ENCODE measurements around the gene TAF8. TPM values are rescaled to one million over a fixed set of nuclear protein-coding genes. Genes with fewer than 3 reads are reported as not detected.
A peak's percentile ranks its signal among the peaks of the same experiment; 100 is the strongest.

The TAF8 gene
- total RNA-seq, 1 donor: 16.3 TPM

- peak; percentile 91 for DNase-seq (ENCODE audit: insufficient read length, low spot score, missing footprints)
- Histone ChIP-seq H3K36me3 (ENCODE audit: insufficient read depth, low read length) (peaks cover 22% of the 10 kb centered on the region), H3K9me3 (ENCODE audit: low read depth, low read length) (no peaks in the 10 kb centered on the region), H2AFZ (ENCODE audit: low read length) (no peak overlapping the region), H3K4me2 (ENCODE audit: insufficient read depth, low read length) (no peak overlapping the region), H3K27ac (ENCODE audit: low read depth, low read length) (no peak overlapping the region), H3K4me1 (ENCODE audit: insufficient read depth, low read length) (no peaks in the 10 kb centered on the region), H3K4me3 (ENCODE audit: insufficient read depth, low read length) (no peak overlapping the region), H3K27me3 (ENCODE audit: insufficient read depth, low read length) (no peaks in the 10 kb centered on the region), H3K79me2 (ENCODE audit: insufficient read depth, low read length) (no peaks in the 10 kb centered on the region), H4K20me1 (ENCODE audit: insufficient read depth, low read length) (no peaks in the 10 kb centered on the region)
- TF ChIP-seq, protein P1, sequence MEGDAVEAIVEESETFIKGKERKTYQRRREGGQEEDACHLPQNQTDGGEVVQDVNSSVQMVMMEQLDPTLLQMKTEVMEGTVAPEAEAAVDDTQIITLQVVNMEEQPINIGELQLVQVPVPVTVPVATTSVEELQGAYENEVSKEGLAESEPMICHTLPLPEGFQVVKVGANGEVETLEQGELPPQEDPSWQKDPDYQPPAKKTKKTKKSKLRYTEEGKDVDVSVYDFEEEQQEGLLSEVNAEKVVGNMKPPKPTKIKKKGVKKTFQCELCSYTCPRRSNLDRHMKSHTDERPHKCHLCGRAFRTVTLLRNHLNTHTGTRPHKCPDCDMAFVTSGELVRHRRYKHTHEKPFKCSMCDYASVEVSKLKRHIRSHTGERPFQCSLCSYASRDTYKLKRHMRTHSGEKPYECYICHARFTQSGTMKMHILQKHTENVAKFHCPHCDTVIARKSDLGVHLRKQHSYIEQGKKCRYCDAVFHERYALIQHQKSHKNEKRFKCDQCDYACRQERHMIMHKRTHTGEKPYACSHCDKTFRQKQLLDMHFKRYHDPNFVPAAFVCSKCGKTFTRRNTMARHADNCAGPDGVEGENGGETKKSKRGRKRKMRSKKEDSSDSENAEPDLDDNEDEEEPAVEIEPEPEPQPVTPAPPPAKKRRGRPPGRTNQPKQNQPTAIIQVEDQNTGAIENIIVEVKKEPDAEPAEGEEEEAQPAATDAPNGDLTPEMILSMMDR (IDR thresholded peaks at IDR 0.05; ENCODE audit: extremely low read depth, low read depth, low read length): peak; percentile 95
These were observed 25.0 kb downstream of the TAF8 start for GRCh38 chr6:42075159-42075838.

GRCh38 chr6:42078386-42078785 is 28.1 kb downstream of the TAF8 start:
- H3K27me3 ChIP-seq (ENCODE audit: insufficient read depth, low read length): no peaks in the 10 kb centered on the region
- no peak overlapping the region for H3K4me2 ChIP-seq (ENCODE audit: insufficient read depth, low read length)
- no peak for DNase-seq (ENCODE audit: insufficient read length, low spot score, missing footprints)
- H3K4me3 ChIP-seq (ENCODE audit: insufficient read depth, low read length): no peak overlapping the region
- no peaks in the 10 kb centered on the region for H3K4me1 ChIP-seq (ENCODE audit: insufficient read depth, low read length)
- peaks cover 17% of the 10 kb centered on the region for H3K36me3 ChIP-seq (ENCODE audit: insufficient read depth, low read length)
- H3K27ac ChIP-seq (ENCODE audit: low read depth, low read length): no peak overlapping the region
- no peaks in the 10 kb centered on the region for H3K9me3 ChIP-seq (ENCODE audit: low read depth, low read length)
- no peaks in the 10 kb centered on the region for H3K79me2 ChIP-seq (ENCODE audit: insufficient read depth, low read length)
- no peaks in the 10 kb centered on the region for H4K20me1 ChIP-seq (ENCODE audit: insufficient read depth, low read length)
- TF ChIP-seq, protein P1 (IDR thresholded peaks at IDR 0.05; ENCODE audit: extremely low read depth, low read depth, low read length): no peak
- no peak overlapping the region for H2AFZ ChIP-seq (ENCODE audit: low read length)

DNA sequence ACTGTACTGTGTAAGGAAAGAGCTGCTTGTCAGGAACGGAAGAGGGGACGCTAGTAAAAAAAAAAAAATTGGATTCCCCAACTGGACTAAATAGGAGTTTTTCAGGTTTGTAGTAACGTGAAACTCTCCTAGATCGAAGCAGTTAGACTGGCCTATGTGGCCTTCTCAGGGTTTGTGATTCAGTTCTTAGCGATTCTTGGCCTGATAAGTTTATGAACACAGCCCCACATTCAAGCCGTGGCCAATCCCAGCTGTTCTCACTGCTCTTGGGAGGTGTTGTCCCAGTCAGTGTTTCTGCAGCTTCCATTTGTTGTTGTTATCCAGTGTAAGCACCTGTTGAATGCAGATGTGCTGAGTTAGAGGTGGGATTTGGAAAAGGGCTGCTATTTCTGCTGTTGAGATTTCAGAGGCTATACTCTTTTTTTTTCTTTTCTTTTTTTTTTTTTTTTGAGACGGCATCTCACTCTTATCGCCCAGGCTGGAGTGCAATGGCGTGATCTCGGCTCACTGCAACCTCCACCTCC is 29.7 kb downstream of the TAF8 start:
- no peaks in the 10 kb centered on the region for H4K20me1 ChIP-seq (ENCODE audit: insufficient read depth, low read length)
- H3K27me3 ChIP-seq (ENCODE audit: insufficient read depth, low read length): no peaks in the 10 kb centered on the region
- H3K4me1 ChIP-seq (ENCODE audit: insufficient read depth, low read length): no peaks in the 10 kb centered on the region
- H3K9me3 ChIP-seq (ENCODE audit: low read depth, low read length): no peaks in the 10 kb centered on the region
- no peak overlapping the region for H3K27ac ChIP-seq (ENCODE audit: low read depth, low read length)
- no peak overlapping the region for H2AFZ ChIP-seq (ENCODE audit: low read length)
- no peak overlapping the region for H3K4me2 ChIP-seq (ENCODE audit: insufficient read depth, low read length)
- H3K79me2 ChIP-seq (ENCODE audit: insufficient read depth, low read length): no peaks in the 10 kb centered on the region
- no peak overlapping the region for H3K4me3 ChIP-seq (ENCODE audit: insufficient read depth, low read length)
- H3K36me3 ChIP-seq (ENCODE audit: insufficient read depth, low read length): peaks cover 17% of the 10 kb centered on the region
- no peak for DNase-seq (ENCODE audit: insufficient read length, low spot score, missing footprints)
- TF ChIP-seq, protein P1 (IDR thresholded peaks at IDR 0.05; ENCODE audit: extremely low read depth, low read depth, low read length): no peak

GRCh38 chr6:42083530-42083929 is 33.2 kb downstream of the TAF8 start:
- H2AFZ ChIP-seq (ENCODE audit: low read length): no peak overlapping the region
- no peaks in the 10 kb centered on the region for H3K27me3 ChIP-seq (ENCODE audit: insufficient read depth, low read length)
- no peak overlapping the region for H3K4me2 ChIP-seq (ENCODE audit: insufficient read depth, low read length)
- no peaks in the 10 kb centered on the region for H3K79me2 ChIP-seq (ENCODE audit: insufficient read depth, low read length)
- peaks cover 1% of the 10 kb centered on the region for H3K36me3 ChIP-seq (ENCODE audit: insufficient read depth, low read length)
- TF ChIP-seq, protein P1 (IDR thresholded peaks at IDR 0.05; ENCODE audit: extremely low read depth, low read depth, low read length): no peak
- no peaks in the 10 kb centered on the region for H4K20me1 ChIP-seq (ENCODE audit: insufficient read depth, low read length)
- peaks cover 4% of the 10 kb centered on the region for H3K4me1 ChIP-seq (ENCODE audit: insufficient read depth, low read length)
- DNase-seq (ENCODE audit: insufficient read length, low spot score, missing footprints): no peak
- no peaks in the 10 kb centered on the region for H3K9me3 ChIP-seq (ENCODE audit: low read depth, low read length)
- H3K27ac ChIP-seq (ENCODE audit: low read depth, low read length): no peak overlapping the region
- H3K4me3 ChIP-seq (ENCODE audit: insufficient read depth, low read length): no peak overlapping the region
